SU-DHL-6 (cell line): Measurements from ENCODE around the gene TMEM132A.

ENCODE experiments used
- CTCF ChIP-seq: fragments of 200-600 bp; sonication (generic); IDR thresholded peaks from one replicate; pipeline ENCODE4 v1.5.1; 2017; ENCODE audit warnings: antibody characterized with exemption, mild to moderate bottlenecking, low read length, moderate library complexity; ENCODE audit not compliant: insufficient read depth, poor library complexity, severe bottlenecking
- EZH2phosphoT487 ChIP-seq: fragments of 200-600 bp; sonication (generic), shearing (Covaris generic); conservative IDR thresholded peaks from 2 replicates; pipeline ENCODE4 v1.6.1; 2018; ENCODE audit warnings: mild to moderate bottlenecking, antibody characterized with exemption, low read length, moderate library complexity, mixed read lengths

- no peak for TF ChIP-seq CTCF
- TF ChIP-seq EZH2phosphoT487: no peak
Observed at GRCh38 chr11:60960405-60960804, 36.1 kb downstream of the TMEM132A start.
